Eye (tissue), 1 donor: ENCODE results near the gene STAM.
A peak's percentile ranks its signal among the peaks of the same experiment; 100 is the strongest.
"Not testable (repeated sequence)": the region's sequence is repeated elsewhere in the genome, so short reads cannot be mapped to it uniquely, and the experiment has no call there.

Source experiments
- DNase-seq: peaks from one replicate; pipeline ENCODE4 v3.0.0-alpha.2; 2015

The STAM gene

GRCh38 chr10:17682236-17682946 lies 38.4 kb downstream of the STAM start:
- DNase-seq: no peak

GRCh38 chr10:17683541-17683940 lies 39.6 kb downstream of the STAM start:
- no peak for DNase-seq

- DNase-seq: no peak
Observed at GRCh38 chr10:17684537-17684936, 40.6 kb downstream of the STAM start.

GRCh38 chr10:17685233-17685840 lies 41.4 kb downstream of the STAM start:
- DNase-seq: no peak

- no peak for DNase-seq
Observed at GRCh38 chr10:17687117-17687831, 43.3 kb downstream of the STAM start.

GRCh38 chr10:17689137-17689536 lies 45.2 kb downstream of the STAM start:
- no peak for DNase-seq

- DNase-seq: no peak
Observed at GRCh38 chr10:17693009-17693408, 49.1 kb downstream of the STAM start.

- no peak for DNase-seq
Observed at GRCh38 chr10:17698696-17699095, 54.7 kb downstream of the STAM start.

- no peak for DNase-seq
Observed at GRCh38 chr10:17701301-17701700, 57.4 kb downstream of the STAM start.

GRCh38 chr10:17703706-17704105 lies 59.8 kb downstream of the STAM start:
- no peak for DNase-seq

- no peak for DNase-seq
Observed at GRCh38 chr10:17708821-17709220, 64.9 kb downstream of the STAM start.

GRCh38 chr10:17709492-17709891 lies 65.5 kb downstream of the STAM start:
- no peak for DNase-seq

GRCh38 chr10:17710181-17710580 lies 66.2 kb downstream of the STAM start:
- DNase-seq: no peak

GRCh38 chr10:17712053-17712452 lies 68.1 kb downstream of the STAM start:
- DNase-seq: no peak

- DNase-seq: peak; percentile 84
Observed at GRCh38 chr10:17712717-17713471, 68.9 kb downstream of the STAM start.

- no peak for DNase-seq
Observed at GRCh38 chr10:17713758-17714157, 69.8 kb downstream of the STAM start.

GRCh38 chr10:17716161-17716560 lies 72.2 kb downstream of the STAM start:
- DNase-seq: no peak

GRCh38 chr10:17722317-17723014 lies 78.5 kb downstream of the STAM start:
- DNase-seq: not testable (repeated sequence)

GRCh38 chr10:17725703-17726102 lies 81.8 kb downstream of the STAM start:
- DNase-seq: no peak

GRCh38 chr10:17729630-17730029 lies 85.7 kb downstream of the STAM start:
- no peak for DNase-seq

GRCh38 chr10:17730667-17731066 lies 86.7 kb downstream of the STAM start:
- DNase-seq: no peak

GRCh38 chr10:17731331-17732020 lies 87.5 kb downstream of the STAM start:
- DNase-seq: no peak
